ENCODE measurements around the gene XPNPEP3.
"Not testable (repeated sequence)": the region's sequence is repeated elsewhere in the genome, so short reads cannot be mapped to it uniquely, and the experiment has no call there.

Gene XPNPEP3

GRCh38 chr22:40862537-40862936 is 5.6 kb downstream of the XPNPEP3 start:
- Histone ChIP-seq H3K4me1 (ENCODE audit: control insufficient read depth in 1 of 2, insufficient read depth in 2 of 2, low read length in 2 of 2) (peaks cover 6 to 16% of the 10 kb centered on the region in 2 donors), H3K36me3 (ENCODE audit: control insufficient read depth in 1 of 2, insufficient read depth in 2 of 2, low read length in 2 of 2) (no peaks in the 10 kb centered on the region), H3K27ac (ENCODE audit: low read length) (no peak overlapping the region), H3K9me3 (ENCODE audit: control insufficient read depth in 1 of 2, low read length in 2 of 2) (no peaks in the 10 kb centered on the region), H3K27me3 (ENCODE audit: low read depth, low read length) (no peaks in the 10 kb centered on the region), H3K4me3 (ENCODE audit: low read depth in 1 of 2, low read length in 2 of 2) (no peak overlapping the region)

GRCh38 chr22:40867109-40867508 is 10.2 kb downstream of the XPNPEP3 start:
- H3K4me3 ChIP-seq (ENCODE audit: low read depth in 1 of 2, low read length in 2 of 2): no peak overlapping the region
- H3K27me3 ChIP-seq (ENCODE audit: low read depth, low read length): no peaks in the 10 kb centered on the region
- peaks cover 0 to 9% of the 10 kb centered on the region in 2 donors for H3K36me3 ChIP-seq (ENCODE audit: control insufficient read depth in 1 of 2, insufficient read depth in 2 of 2, low read length in 2 of 2)

GRCh38 chr22:40868379-40868778 is 11.4 kb downstream of the XPNPEP3 start:
- not testable (repeated sequence) for H3K4me1 ChIP-seq (ENCODE audit: control insufficient read depth in 1 of 2, insufficient read depth in 2 of 2, low read length in 2 of 2); H3K4me3 ChIP-seq (ENCODE audit: low read depth in 1 of 2, low read length in 2 of 2); H3K9me3 ChIP-seq (ENCODE audit: control insufficient read depth in 1 of 2, low read length in 2 of 2); H3K36me3 ChIP-seq (ENCODE audit: control insufficient read depth in 1 of 2, insufficient read depth in 2 of 2, low read length in 2 of 2); H3K27me3 ChIP-seq (ENCODE audit: low read depth, low read length); H3K27ac ChIP-seq (ENCODE audit: low read length)

More at GRCh38 chr22:40867109-40867508, 10.2 kb downstream of the XPNPEP3 start:
- Histone ChIP-seq H3K9me3 (ENCODE audit: control insufficient read depth in 1 of 2, low read length in 2 of 2) (no peaks in the 10 kb centered on the region), H3K4me1 (ENCODE audit: control insufficient read depth in 1 of 2, insufficient read depth in 2 of 2, low read length in 2 of 2) (no peaks in the 10 kb centered on the region), H3K27ac (ENCODE audit: low read length) (no peak overlapping the region)

- no peak overlapping the region for H3K4me3 ChIP-seq (ENCODE audit: low read depth in 1 of 2, low read length in 2 of 2)
- H3K27me3 ChIP-seq (ENCODE audit: low read depth, low read length): no peaks in the 10 kb centered on the region
- H3K9me3 ChIP-seq (ENCODE audit: control insufficient read depth in 1 of 2, low read length in 2 of 2): no peaks in the 10 kb centered on the region
- no peaks in the 10 kb centered on the region for H3K4me1 ChIP-seq (ENCODE audit: control insufficient read depth in 1 of 2, insufficient read depth in 2 of 2, low read length in 2 of 2)
- H3K27ac ChIP-seq (ENCODE audit: low read length): no peak overlapping the region
- peaks cover 0 to 14% of the 10 kb centered on the region in 2 donors for H3K36me3 ChIP-seq (ENCODE audit: control insufficient read depth in 1 of 2, insufficient read depth in 2 of 2, low read length in 2 of 2)
These were observed 17.1 kb downstream of the XPNPEP3 start for GRCh38 chr22:40874016-40874415.

- Histone ChIP-seq H3K4me1 (ENCODE audit: control insufficient read depth in 1 of 2, insufficient read depth in 2 of 2, low read length in 2 of 2) (no peaks in the 10 kb centered on the region), H3K27ac (ENCODE audit: low read length) (no peak overlapping the region), H3K36me3 (ENCODE audit: control insufficient read depth in 1 of 2, insufficient read depth in 2 of 2, low read length in 2 of 2) (peaks cover under 1 to 14% of the 10 kb centered on the region in 2 donors), H3K9me3 (ENCODE audit: control insufficient read depth in 1 of 2, low read length in 2 of 2) (no peaks in the 10 kb centered on the region), H3K4me3 (ENCODE audit: low read depth in 1 of 2, low read length in 2 of 2) (no peak overlapping the region), H3K27me3 (ENCODE audit: low read depth, low read length) (no peaks in the 10 kb centered on the region)
These were observed 18.2 kb downstream of the XPNPEP3 start for GRCh38 chr22:40875111-40875510.

GRCh38 chr22:40876907-40877306 is 20.0 kb downstream of the XPNPEP3 start:
- no peaks in the 10 kb centered on the region for H3K27me3 ChIP-seq (ENCODE audit: low read depth, low read length)
- H3K4me3 ChIP-seq (ENCODE audit: low read depth in 1 of 2, low read length in 2 of 2): no peak overlapping the region
- H3K36me3 ChIP-seq (ENCODE audit: control insufficient read depth in 1 of 2, insufficient read depth in 2 of 2, low read length in 2 of 2): peaks cover 8 to 14% of the 10 kb centered on the region in 2 donors

GRCh38 chr22:40877488-40877887 is 20.5 kb downstream of the XPNPEP3 start:
- H3K36me3 ChIP-seq (ENCODE audit: control insufficient read depth in 1 of 2, insufficient read depth in 2 of 2, low read length in 2 of 2): peaks cover 11 to 20% of the 10 kb centered on the region in 2 donors

More at GRCh38 chr22:40876907-40877306, 20.0 kb downstream of the XPNPEP3 start:
- Histone ChIP-seq H3K4me1 (ENCODE audit: control insufficient read depth in 1 of 2, insufficient read depth in 2 of 2, low read length in 2 of 2) (no peaks in the 10 kb centered on the region), H3K9me3 (ENCODE audit: control insufficient read depth in 1 of 2, low read length in 2 of 2) (no peaks in the 10 kb centered on the region), H3K27ac (ENCODE audit: low read length) (no peak overlapping the region)

GRCh38 chr22:40878922-40879321 is 22.0 kb downstream of the XPNPEP3 start:
- Histone ChIP-seq H3K4me3 (ENCODE audit: low read depth in 1 of 2, low read length in 2 of 2) (no peak overlapping the region), H3K36me3 (ENCODE audit: control insufficient read depth in 1 of 2, insufficient read depth in 2 of 2, low read length in 2 of 2) (peaks cover 15 to 29% of the 10 kb centered on the region in 2 donors)

More at GRCh38 chr22:40877488-40877887, 20.5 kb downstream of the XPNPEP3 start:
- no peaks in the 10 kb centered on the region for H3K27me3 ChIP-seq (ENCODE audit: low read depth, low read length)
- no peaks in the 10 kb centered on the region for H3K4me1 ChIP-seq (ENCODE audit: control insufficient read depth in 1 of 2, insufficient read depth in 2 of 2, low read length in 2 of 2)
- no peak overlapping the region for H3K4me3 ChIP-seq (ENCODE audit: low read depth in 1 of 2, low read length in 2 of 2)
- no peaks in the 10 kb centered on the region for H3K9me3 ChIP-seq (ENCODE audit: control insufficient read depth in 1 of 2, low read length in 2 of 2)
- H3K27ac ChIP-seq (ENCODE audit: low read length): no peak overlapping the region

GRCh38 chr22:40889116-40889515 is 32.2 kb downstream of the XPNPEP3 start:
- Histone ChIP-seq H3K4me3 (ENCODE audit: low read depth in 1 of 2, low read length in 2 of 2) (no peak overlapping the region), H3K4me1 (ENCODE audit: control insufficient read depth in 1 of 2, insufficient read depth in 2 of 2, low read length in 2 of 2) (no peaks in the 10 kb centered on the region), H3K27ac (ENCODE audit: low read length) (no peak overlapping the region), H3K27me3 (ENCODE audit: low read depth, low read length) (no peaks in the 10 kb centered on the region), H3K9me3 (ENCODE audit: control insufficient read depth in 1 of 2, low read length in 2 of 2) (no peaks in the 10 kb centered on the region), H3K36me3 (ENCODE audit: control insufficient read depth in 1 of 2, insufficient read depth in 2 of 2, low read length in 2 of 2) (peaks cover 17 to 47% of the 10 kb centered on the region in 2 donors)

More at GRCh38 chr22:40878922-40879321, 22.0 kb downstream of the XPNPEP3 start:
- H3K27ac ChIP-seq (ENCODE audit: low read length): no peak overlapping the region
- no peaks in the 10 kb centered on the region for H3K9me3 ChIP-seq (ENCODE audit: control insufficient read depth in 1 of 2, low read length in 2 of 2)
- H3K4me1 ChIP-seq (ENCODE audit: control insufficient read depth in 1 of 2, insufficient read depth in 2 of 2, low read length in 2 of 2): no peaks in the 10 kb centered on the region
- H3K27me3 ChIP-seq (ENCODE audit: low read depth, low read length): no peaks in the 10 kb centered on the region

GRCh38 chr22:40890881-40891280 is 33.9 kb downstream of the XPNPEP3 start:
- H3K4me1 ChIP-seq (ENCODE audit: control insufficient read depth in 1 of 2, insufficient read depth in 2 of 2, low read length in 2 of 2): no peaks in the 10 kb centered on the region
- H3K4me3 ChIP-seq (ENCODE audit: low read depth in 1 of 2, low read length in 2 of 2): no peak overlapping the region
- no peaks in the 10 kb centered on the region for H3K27me3 ChIP-seq (ENCODE audit: low read depth, low read length)
- no peaks in the 10 kb centered on the region for H3K9me3 ChIP-seq (ENCODE audit: control insufficient read depth in 1 of 2, low read length in 2 of 2)
- peaks cover 17 to 39% of the 10 kb centered on the region in 2 donors for H3K36me3 ChIP-seq (ENCODE audit: control insufficient read depth in 1 of 2, insufficient read depth in 2 of 2, low read length in 2 of 2)
- H3K27ac ChIP-seq (ENCODE audit: low read length): no peak overlapping the region

- H3K36me3 ChIP-seq (ENCODE audit: control insufficient read depth in 1 of 2, insufficient read depth in 2 of 2, low read length in 2 of 2): peaks cover 0 to 7% of the 10 kb centered on the region in 2 donors
- H3K9me3 ChIP-seq (ENCODE audit: control insufficient read depth in 1 of 2, low read length in 2 of 2): no peaks in the 10 kb centered on the region
- H3K27me3 ChIP-seq (ENCODE audit: low read depth, low read length): no peaks in the 10 kb centered on the region
- no peaks in the 10 kb centered on the region for H3K4me1 ChIP-seq (ENCODE audit: control insufficient read depth in 1 of 2, insufficient read depth in 2 of 2, low read length in 2 of 2)
- no peak overlapping the region for H3K4me3 ChIP-seq (ENCODE audit: low read depth in 1 of 2, low read length in 2 of 2)
- H3K27ac ChIP-seq (ENCODE audit: low read length): no peak overlapping the region
These were observed 37.5 kb downstream of the XPNPEP3 start for GRCh38 chr22:40894417-40894816.

GRCh38 chr22:40898850-40899357 is 42.0 kb downstream of the XPNPEP3 start:
- no peak overlapping the region for H3K27ac ChIP-seq (ENCODE audit: low read length)
- no peaks in the 10 kb centered on the region for H3K4me1 ChIP-seq (ENCODE audit: control insufficient read depth in 1 of 2, insufficient read depth in 2 of 2, low read length in 2 of 2)
- H3K4me3 ChIP-seq (ENCODE audit: low read depth in 1 of 2, low read length in 2 of 2): no peak overlapping the region
- H3K27me3 ChIP-seq (ENCODE audit: low read depth, low read length): no peaks in the 10 kb centered on the region
- peaks cover 0 to 3% of the 10 kb centered on the region in 2 donors for H3K36me3 ChIP-seq (ENCODE audit: control insufficient read depth in 1 of 2, insufficient read depth in 2 of 2, low read length in 2 of 2)
- no peaks in the 10 kb centered on the region for H3K9me3 ChIP-seq (ENCODE audit: control insufficient read depth in 1 of 2, low read length in 2 of 2)
